Smooth muscle cell of the brain vasculature (primary cell): Measurements from ENCODE around the gene BUD31.
"Not testable (repeated sequence)": the region's sequence is repeated elsewhere in the genome, so short reads cannot be mapped to it uniquely, and the experiment has no call there.

Source experiments
- DNase-seq: peaks from one replicate; pipeline ENCODE4 v3.0.0-alpha.2; 2012; ENCODE audit warnings: low read depth, low spot score

Gene BUD31

DNA sequence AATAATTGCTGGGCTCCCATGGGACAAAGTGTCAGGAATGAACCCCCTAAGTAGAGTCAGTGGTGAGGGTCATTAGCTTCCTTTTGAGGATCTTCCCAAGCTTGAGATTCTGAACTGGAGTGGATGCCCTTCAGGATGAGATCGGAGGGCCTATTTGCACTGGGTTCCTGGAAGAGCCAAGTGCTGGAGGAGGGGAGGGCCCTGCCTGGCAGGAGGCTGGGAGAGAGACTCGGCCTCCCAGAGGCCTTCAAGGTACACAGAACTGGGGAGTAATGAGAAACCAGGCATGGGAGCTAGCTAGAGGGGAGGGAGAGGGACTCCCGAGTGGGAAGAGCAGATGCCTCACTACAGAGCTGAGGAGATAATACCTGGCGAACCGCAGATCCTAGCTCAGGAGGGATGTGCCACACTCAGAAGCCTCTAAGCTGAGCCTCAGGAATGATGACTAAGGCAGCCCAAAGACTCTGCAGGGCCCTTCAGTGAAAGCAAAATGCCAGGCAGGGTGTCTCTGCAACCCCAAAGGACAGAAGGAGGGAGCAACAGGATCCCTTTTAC lies 9.8 kb upstream of the BUD31 start:
- no peak for DNase-seq

- DNase-seq = no peak
Observed at GRCh38 chr7:99399597-99399996, 9.2 kb upstream of the BUD31 start.

- no peak for DNase-seq
Observed at GRCh38 chr7:99402854-99403253, 5.9 kb upstream of the BUD31 start.

- no peak for DNase-seq
Observed at GRCh38 chr7:99403764-99404163, 5.0 kb upstream of the BUD31 start.

GRCh38 chr7:99404235-99404976 lies 4.4 kb upstream of the BUD31 start:
- DNase-seq = no peak

DNA sequence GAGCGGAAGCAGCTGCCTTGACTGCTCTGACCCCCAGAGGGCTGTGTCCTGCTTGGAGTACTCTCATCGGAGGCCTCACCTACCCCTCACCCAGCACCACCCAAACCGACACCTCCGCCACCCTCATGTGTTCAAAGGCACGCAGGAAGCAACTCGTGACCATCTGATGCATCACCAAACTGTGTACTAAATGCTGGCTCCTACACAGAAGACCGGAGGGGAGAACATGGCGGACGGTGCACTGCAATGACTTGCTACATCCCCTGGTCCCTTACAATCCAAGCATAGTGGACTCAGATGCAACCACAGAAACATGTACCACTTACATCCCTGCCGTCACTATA lies 3.8 kb upstream of the BUD31 start:
- DNase-seq = no peak

DNA sequence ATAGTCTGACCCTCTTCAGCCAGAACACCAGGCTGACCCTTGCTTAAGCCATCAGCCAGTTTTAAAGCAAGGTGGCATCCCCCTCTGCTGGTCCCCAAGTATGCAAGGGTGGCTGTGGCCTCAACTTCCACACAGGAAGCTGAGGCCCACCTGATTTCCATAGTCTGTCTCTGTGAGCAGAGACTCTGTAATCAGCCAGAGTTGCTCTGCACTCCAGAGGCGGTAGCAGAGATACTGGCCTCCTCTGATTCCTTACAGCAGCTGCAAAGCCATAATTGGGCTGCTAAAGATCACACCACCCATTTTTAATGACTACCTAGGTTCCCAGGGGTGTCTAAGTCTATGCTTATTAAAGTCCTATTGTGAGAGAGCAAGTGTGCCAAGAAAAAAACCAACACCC lies 2.2 kb upstream of the BUD31 start:
- no peak for DNase-seq

DNA sequence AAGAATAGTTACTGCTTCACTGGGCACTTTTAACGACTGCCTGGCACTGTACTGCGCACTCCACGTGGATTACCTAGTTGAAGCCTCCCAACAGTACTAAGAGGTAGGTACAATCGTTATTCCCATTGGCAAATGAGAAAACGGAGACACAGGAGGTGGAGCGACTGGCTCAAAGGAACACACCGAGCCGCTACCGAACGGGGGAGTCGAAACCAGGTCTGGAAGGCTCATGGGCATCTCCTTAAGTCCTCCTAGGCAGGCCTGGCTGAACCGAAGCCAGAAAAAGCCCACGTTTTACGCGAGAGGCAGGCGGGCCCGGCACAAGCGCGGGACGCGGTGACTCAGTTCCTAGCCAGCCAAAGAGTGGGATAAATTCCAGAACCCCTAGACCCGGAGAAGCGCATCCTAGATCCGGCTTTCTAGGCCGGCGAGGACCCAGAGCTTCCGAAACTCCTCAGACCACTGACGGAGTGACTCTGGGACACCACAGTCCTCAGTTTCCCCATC lies 844 bp upstream of the BUD31 start:
- DNase-seq = no peak

DNA sequence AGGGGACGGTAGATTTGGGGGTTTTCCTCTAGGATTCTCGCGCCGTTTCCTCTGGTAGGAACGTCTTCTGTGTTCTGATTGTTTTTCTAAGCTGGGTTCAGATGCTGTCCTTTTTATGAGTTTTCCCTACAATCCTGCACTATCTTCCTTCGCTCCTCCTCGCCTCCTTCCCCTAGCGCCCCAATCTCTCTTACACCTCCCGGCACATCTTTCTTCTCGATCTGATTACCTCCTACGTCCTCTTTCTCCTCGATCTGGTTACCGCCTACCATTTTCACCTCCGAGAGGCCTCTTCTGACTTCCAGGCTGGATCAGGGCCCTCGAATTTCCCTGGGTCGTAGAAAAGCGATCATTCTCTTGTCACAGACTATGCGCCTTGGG lies 413 bp downstream of the BUD31 start:
- DNase-seq = no peak

DNA sequence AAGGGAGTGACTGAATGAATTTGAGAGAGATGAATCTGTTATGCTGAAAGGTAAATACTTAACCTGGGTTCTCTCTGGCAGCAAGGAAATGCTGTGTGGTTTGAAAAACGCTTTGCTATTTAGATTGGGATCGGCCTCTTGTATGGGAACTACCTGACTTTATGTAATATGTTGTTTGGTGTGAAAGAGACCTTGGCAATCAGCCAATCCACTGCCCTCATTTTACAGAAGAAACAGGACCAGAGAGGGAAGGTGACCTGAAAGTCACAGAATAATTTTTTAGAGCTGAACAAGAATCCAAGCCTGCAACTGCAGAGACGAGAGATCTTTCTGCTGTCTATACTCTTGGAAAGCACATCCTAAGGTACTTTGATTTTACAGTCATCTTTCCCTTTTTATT lies 1.0 kb downstream of the BUD31 start:
- no peak for DNase-seq

- DNase-seq = no peak
Observed at GRCh38 chr7:99410635-99411034, 1.9 kb downstream of the BUD31 start.

GRCh38 chr7:99415513-99416127 lies 6.9 kb downstream of the BUD31 start:
- DNase-seq = not testable (repeated sequence)

DNA sequence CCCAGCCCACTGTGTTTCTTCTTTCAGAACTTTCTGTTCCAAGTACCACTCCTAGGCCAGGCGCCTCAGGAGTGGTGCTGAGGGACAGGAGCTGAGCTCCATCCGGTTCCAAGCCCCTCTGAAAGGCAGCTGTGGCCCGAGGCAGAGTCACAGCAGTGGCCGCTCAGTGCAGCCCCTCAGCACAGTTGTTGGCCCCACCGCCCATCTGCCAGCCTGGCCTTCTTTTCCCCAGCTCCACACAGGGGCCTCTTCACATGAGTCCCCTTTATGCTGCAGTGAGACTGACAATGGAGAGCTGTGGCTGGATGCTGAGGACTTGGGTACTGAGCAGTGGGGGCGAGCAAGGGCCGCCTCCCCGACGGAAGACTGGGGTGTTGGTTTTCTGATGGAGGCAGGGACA lies 9.5 kb downstream of the BUD31 start:
- no peak for DNase-seq

DNA sequence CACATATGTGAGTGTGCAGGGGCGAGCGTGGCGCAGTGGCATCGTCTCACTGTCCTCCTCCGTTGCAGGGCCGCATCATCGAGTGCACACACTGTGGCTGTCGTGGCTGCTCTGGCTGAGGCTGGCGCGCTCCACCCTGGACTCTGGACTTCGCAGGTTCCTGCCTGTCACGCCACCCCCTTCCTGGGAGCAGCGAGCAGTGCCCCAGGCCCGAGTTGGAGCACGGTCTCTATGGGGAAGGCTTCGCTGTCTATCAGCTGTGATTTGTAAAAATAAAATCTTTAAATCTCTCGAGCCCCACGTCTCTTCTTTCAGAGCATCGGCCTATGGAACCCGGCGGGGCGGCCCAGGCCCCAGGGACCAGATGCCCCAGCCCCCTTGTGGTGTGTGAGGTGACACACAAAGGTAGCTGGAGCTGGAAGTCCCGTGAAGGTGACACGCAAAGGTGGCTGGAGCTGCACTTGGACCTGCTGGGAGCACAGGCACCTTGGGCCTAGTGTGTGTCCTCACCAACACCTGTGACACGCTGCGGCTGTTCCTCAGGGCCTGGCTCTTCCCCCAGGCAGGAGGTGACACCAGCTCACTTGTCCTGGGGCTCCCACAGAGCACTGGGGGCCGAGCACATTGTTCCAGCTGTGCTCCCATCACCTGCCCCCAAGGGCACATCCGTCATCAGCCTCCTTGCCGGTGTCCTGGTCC lies 10.7 kb downstream of the BUD31 start:
- no peak for DNase-seq

DNA sequence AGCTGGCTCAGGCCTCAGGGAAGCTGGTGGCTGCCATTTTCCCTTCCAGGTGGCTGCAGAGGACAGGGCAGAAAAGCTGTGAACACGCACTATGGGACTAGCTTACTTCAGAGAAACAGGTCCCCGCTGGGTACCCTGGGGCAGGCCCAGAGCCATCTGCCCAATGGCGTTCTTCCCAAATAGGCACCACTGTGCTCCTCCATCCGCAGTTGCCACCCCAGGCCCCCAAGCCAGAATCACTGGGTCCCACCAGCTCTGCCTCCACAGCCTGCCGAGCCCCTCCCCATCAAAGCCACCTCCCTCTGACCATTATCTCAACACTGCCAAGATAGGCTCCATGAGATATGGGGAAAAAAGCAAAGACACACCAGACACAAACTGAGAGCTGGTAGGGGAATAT lies 11.4 kb downstream of the BUD31 start:
- DNase-seq = no peak

DNA sequence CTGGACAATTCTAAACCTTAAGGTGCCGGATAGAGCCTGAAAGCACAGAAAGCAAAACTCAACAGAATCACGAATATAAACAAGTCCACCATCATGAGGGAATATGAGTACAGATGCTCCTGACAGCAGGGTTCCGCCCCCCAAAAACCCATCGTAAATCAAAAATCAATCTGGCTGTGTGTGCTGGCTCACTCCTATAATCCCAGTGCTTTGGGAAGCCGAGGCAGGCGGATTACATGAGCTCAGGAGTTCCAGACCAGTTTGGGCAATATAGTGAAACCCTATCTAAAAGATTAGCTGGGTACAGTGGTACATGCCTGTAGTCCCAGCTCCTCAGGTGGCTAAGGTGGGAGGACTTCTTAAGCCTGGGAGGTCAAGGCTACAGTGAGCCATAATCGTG lies 12.2 kb downstream of the BUD31 start:
- DNase-seq = no peak

GRCh38 chr7:99422186-99422585 lies 13.4 kb downstream of the BUD31 start:
- no peak for DNase-seq

GRCh38 chr7:99422625-99423024 lies 13.9 kb downstream of the BUD31 start:
- DNase-seq = no peak

DNA sequence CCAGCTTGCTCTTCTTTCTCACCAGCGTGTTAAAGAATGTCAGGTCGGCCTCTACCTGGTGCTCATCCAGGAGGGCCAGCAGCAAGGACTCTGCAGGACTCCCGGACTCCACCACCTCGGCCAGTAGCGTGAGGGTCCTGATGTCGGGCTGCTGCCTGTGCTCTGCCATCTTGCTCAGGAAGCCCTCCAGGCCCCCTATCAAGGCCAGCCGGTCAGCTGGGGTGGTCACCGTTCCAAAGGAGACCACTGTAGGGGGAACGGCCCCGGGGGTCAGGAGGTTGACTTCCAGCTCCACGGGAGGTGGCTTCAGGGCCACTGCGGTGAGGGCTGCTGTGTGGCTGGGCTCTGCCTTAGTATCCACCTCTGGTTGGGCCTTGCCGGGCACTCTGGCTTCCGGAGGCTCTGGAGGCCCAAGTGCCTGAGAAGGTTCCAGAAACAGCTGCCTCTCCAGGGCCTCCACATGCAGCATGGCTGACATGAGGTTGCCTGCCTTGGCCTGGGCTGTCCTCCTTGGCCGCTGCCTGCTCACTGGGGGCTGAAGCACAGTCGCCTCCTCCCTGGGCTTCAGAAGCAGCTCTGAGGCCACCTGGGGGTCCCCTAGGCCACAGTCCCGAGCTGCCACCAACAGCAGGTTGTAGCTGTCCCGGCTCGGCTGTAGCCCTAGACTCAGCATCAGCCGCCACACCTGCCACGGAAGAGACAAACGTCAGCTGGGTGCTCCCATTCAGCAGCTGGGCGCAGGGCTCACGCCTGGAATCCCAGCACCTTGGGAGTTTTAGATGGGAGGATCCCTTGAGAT lies 16.4 kb downstream of the BUD31 start:
- DNase-seq = no peak

- no peak for DNase-seq
Observed at GRCh38 chr7:99428972-99429566, 20.3 kb downstream of the BUD31 start.

DNA sequence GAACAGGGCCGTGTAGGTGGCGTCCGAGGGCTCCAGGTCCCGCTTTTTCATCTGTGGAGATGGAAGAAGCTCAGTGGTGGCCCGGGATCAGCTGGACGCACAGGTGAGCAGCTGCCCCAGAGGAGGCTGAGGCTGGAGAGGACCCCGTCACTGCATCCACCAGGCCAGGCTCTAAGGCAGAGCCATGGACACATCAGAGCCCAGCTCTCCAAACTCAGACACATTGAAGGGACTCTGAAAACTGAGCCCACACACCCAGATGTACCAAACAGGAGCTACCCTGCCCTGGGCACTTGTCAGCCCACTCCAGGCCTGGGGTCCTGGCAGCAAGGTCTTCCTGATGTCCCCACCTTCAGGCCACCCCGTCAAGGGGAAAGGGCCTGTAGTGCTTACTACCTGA lies 21.0 kb downstream of the BUD31 start:
- no peak for DNase-seq
